ENCODE results near the gene CCDC66. TPM values are rescaled to one million over a fixed set of nuclear protein-coding genes. Genes with fewer than 3 reads are reported as not detected.

The CCDC66 gene
- total and polyA plus RNA-seq, 9 of the 15 experiments (the other 6 are each of a cell fraction or from before 2014, with no cell fraction given) = 21.5 to 46.5 (median 29.6) TPM

DNA sequence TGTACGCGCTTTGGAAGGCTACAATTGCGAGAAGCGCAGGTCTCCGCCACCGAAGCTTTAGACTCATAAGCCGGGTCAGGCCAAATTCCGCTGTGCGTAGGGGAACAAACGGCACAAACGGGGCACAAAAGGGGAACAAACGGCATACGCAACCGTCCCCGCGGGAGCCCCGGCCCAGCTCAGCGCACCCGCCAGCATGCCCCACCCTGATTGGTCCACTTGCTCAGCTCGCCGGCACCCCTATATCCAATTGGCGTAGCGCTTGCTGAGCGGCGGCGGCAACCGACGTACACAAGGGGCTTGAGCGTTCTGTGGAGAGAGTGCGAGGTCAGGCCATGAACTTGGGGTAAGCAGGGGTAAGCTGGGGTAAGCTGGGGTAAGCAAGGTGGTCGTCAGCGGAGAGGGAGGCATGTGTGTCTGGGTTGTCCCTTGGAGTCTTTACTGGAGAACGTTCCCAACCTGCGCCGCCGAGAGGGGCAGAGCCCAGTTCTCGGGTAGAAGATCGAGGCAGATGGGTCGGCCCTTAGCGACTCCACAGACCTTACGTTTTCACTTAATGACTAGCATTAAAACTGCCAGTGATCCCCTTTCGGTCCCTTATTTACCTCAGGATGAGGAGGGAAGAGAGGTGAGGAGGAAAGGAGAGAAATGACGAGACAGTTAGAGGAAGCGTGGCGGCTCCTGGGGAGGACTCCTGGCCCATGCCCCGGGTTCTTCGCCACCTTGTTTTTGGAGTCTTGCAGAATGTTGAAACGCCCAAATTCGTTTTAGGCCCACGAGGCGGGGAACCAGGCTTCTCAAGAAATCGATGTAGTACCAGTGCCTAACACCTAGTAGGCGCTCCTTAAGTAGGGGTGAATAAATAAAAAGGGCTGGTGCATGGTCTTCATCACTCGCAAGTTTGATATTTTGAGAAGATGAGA, at the start of gene CCDC66 (continued):
- TF ChIP-seq ZNF699 (CRISPR knock-in tag; IDR thresholded peaks at IDR 0.05; ENCODE audit: insufficient replicate concordance) (no peak), MAZ (CRISPR knock-in tag; conservative IDR thresholded peaks at IDR 0.05 in 1 of 2, IDR thresholded peaks at IDR 0.05 in 1 of 2) (0 out of 4 replicates have a peak, but pooled peaks of 1 of the 2 experiments have one; percentile 28), TRIM24 (IDR thresholded peaks at IDR 0.05) (no peak), GATAD2B (IDR thresholded peaks at IDR 0.05; ENCODE audit: borderline replicate concordance) (no peak), JUND (IDR thresholded peaks at IDR 0.05; ENCODE audit: borderline replicate concordance, low read depth, low read length) (peak; percentile 29; the same call in 1 of the 2 replicates), JUND (tag; IDR thresholded peaks at IDR 0.05; ENCODE audit: borderline replicate concordance, low read depth, low read length) (no peak), IRF2 (CRISPR knock-in tag; IDR thresholded peaks at IDR 0.05) (no peak), YY1 (IDR thresholded peaks at IDR 0.05; ENCODE audit: borderline replicate concordance in 1 of 3, control insufficient read depth in 1 of 3, extremely low read depth in 1 of 3, insufficient read depth in 3 of 3, insufficient read length in 1 of 3, insufficient replicate concordance in 2 of 3, low read depth in 1 of 3, low read length in 2 of 3) (peak in 1 of 3 experiments; percentile 39), TCF3 (CRISPR knock-in tag; IDR thresholded peaks at IDR 0.05) (0 out of 2 replicates have a peak, but pooled peaks have one; percentile 6), ZNF764 (CRISPR knock-in tag; IDR thresholded peaks at IDR 0.05; ENCODE audit: low read depth) (no peak), TAF9B (IDR thresholded peaks at IDR 0.05; ENCODE audit: partially characterized antibody) (peak; percentile 67), FOXA1 (IDR thresholded peaks at IDR 0.05; ENCODE audit: borderline replicate concordance) (no peak), EWSR1 (IDR thresholded peaks at IDR 0.05; ENCODE audit: borderline replicate concordance, low read depth, partially characterized antibody) (no peak), ZNF644 (tag; IDR thresholded peaks at IDR 0.05; ENCODE audit: low read depth) (no peak)
- TF ChIP-seq, protein P1, sequence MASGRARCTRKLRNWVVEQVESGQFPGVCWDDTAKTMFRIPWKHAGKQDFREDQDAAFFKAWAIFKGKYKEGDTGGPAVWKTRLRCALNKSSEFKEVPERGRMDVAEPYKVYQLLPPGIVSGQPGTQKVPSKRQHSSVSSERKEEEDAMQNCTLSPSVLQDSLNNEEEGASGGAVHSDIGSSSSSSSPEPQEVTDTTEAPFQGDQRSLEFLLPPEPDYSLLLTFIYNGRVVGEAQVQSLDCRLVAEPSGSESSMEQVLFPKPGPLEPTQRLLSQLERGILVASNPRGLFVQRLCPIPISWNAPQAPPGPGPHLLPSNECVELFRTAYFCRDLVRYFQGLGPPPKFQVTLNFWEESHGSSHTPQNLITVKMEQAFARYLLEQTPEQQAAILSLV (tag; IDR thresholded peaks at IDR 0.05) = no peak
- TF ChIP-seq, protein P2, sequence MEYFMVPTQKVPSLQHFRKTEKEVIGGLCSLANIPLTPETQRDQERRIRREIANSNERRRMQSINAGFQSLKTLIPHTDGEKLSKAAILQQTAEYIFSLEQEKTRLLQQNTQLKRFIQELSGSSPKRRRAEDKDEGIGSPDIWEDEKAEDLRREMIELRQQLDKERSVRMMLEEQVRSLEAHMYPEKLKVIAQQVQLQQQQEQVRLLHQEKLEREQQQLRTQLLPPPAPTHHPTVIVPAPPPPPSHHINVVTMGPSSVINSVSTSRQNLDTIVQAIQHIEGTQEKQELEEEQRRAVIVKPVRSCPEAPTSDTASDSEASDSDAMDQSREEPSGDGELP (CRISPR knock-in tag; IDR thresholded peaks at IDR 0.05; ENCODE audit: borderline replicate concordance) = peak; percentile 76; the same call in 1 of the 2 replicates
- TF ChIP-seq, protein P3, sequence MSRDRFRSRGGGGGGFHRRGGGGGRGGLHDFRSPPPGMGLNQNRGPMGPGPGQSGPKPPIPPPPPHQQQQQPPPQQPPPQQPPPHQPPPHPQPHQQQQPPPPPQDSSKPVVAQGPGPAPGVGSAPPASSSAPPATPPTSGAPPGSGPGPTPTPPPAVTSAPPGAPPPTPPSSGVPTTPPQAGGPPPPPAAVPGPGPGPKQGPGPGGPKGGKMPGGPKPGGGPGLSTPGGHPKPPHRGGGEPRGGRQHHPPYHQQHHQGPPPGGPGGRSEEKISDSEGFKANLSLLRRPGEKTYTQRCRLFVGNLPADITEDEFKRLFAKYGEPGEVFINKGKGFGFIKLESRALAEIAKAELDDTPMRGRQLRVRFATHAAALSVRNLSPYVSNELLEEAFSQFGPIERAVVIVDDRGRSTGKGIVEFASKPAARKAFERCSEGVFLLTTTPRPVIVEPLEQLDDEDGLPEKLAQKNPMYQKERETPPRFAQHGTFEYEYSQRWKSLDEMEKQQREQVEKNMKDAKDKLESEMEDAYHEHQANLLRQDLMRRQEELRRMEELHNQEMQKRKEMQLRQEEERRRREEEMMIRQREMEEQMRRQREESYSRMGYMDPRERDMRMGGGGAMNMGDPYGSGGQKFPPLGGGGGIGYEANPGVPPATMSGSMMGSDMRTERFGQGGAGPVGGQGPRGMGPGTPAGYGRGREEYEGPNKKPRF (IDR thresholded peaks at IDR 0.05; ENCODE audit: low read depth, low read length) = no peak
- TF ChIP-seq, protein P4, sequence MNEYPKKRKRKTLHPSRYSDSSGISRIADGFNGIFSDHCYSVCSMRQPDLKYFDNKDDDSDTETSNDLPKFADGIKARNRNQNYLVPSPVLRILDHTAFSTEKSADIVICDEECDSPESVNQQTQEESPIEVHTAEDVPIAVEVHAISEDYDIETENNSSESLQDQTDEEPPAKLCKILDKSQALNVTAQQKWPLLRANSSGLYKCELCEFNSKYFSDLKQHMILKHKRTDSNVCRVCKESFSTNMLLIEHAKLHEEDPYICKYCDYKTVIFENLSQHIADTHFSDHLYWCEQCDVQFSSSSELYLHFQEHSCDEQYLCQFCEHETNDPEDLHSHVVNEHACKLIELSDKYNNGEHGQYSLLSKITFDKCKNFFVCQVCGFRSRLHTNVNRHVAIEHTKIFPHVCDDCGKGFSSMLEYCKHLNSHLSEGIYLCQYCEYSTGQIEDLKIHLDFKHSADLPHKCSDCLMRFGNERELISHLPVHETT (CRISPR knock-in tag; conservative IDR thresholded peaks at IDR 0.05 in 1 of 2, IDR thresholded peaks at IDR 0.05 in 1 of 2) = peak in 1 of 2 experiments; percentile 72; a peak in 1 of 4 replicates

Data from K562 (cell line).